ENCODE data around the gene FSTL5. TPM values are rescaled to one million over a fixed set of nuclear protein-coding genes. Genes with fewer than 3 reads are reported as not detected.

The FSTL5 gene
- total RNA-seq, 2 donors from 2014 or later = 0.24 to 1.1 TPM

DNA sequence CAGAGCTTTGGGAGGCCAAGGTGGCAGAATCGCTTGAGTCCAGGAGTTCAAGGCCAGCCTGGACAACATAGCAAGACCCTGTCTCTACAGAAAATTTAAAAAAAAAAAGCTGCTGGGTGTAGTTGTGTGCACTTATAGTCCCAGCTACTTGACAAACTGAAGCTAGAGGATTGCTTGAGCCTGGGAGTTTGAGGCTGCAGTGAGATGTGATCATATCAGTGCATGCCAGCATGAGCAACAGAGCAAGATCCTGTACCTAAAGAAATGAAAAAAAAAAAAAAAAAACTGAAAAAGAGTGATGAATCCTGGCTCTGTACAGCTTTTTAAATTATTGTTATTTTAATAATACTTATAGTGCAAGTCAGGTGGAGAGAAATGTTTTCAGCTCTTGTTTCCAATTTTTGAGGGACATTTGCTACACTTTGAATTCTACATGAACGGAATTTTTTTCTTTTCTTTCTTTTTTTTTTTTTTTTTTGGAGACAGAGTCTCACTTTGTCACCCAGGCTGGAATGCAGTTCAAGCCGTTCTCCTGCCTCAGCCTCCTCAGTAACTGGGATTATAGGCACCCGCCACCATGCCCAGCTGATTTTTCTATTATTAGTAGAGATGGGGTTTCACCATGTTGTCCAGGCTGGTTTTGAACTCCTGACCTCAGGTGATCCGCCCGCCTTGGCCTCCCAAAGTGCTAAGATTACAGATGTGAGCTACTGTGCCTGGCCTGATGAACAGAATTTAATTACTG, 215.6 kb downstream of the FSTL5 start:
- H3K9me3 ChIP-seq (ENCODE audit: control insufficient read depth, low read length) = no peaks in the 10 kb centered on the region
- no peak overlapping the region for H3K27ac Mint-ChIP-seq
- no peak overlapping the region for H3K4me3 Mint-ChIP-seq
- H3K4me1 Mint-ChIP-seq = peaks cover 4% of the 10 kb centered on the region
- H3K36me3 Mint-ChIP-seq (ENCODE audit: low read depth) = no peaks in the 10 kb centered on the region
- no peak overlapping the region for H3K27ac ChIP-seq (ENCODE audit: low read depth, low read length)
- H3K27me3 ChIP-seq (ENCODE audit: control insufficient read depth, insufficient read depth, low read length, poor library complexity, severe bottlenecking) = no peaks in the 10 kb centered on the region
- TF ChIP-seq, protein P1, sequence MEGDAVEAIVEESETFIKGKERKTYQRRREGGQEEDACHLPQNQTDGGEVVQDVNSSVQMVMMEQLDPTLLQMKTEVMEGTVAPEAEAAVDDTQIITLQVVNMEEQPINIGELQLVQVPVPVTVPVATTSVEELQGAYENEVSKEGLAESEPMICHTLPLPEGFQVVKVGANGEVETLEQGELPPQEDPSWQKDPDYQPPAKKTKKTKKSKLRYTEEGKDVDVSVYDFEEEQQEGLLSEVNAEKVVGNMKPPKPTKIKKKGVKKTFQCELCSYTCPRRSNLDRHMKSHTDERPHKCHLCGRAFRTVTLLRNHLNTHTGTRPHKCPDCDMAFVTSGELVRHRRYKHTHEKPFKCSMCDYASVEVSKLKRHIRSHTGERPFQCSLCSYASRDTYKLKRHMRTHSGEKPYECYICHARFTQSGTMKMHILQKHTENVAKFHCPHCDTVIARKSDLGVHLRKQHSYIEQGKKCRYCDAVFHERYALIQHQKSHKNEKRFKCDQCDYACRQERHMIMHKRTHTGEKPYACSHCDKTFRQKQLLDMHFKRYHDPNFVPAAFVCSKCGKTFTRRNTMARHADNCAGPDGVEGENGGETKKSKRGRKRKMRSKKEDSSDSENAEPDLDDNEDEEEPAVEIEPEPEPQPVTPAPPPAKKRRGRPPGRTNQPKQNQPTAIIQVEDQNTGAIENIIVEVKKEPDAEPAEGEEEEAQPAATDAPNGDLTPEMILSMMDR (conservative IDR thresholded peaks at IDR 0.05) = no peak
- no peak overlapping the region for H3K4me3 ChIP-seq (ENCODE audit: low read length)
- H3K27me3 Mint-ChIP-seq (ENCODE audit: insufficient read depth) = no peaks in the 10 kb centered on the region
- no peaks in the 10 kb centered on the region for H3K36me3 ChIP-seq (ENCODE audit: control insufficient read depth, insufficient read depth, low read length)
- H3K9ac ChIP-seq (ENCODE audit: extremely low read depth, low read length, poor library complexity, severe bottlenecking) = no peak overlapping the region
- H3K4me1 ChIP-seq (ENCODE audit: control insufficient read depth, insufficient read depth, low read length) = no peaks in the 10 kb centered on the region
- no peak for DNase-seq
- 94 to 100% methylated on average over 1 to 6 of the region's 6 CpGs for whole genome bisulfite sequencing, 2 experiments (ENCODE audit: insufficient coverage in 1 of 2, insufficient read length in 1 of 2)
- H3K9me3 Mint-ChIP-seq = peaks cover 2% of the 10 kb centered on the region

DNA sequence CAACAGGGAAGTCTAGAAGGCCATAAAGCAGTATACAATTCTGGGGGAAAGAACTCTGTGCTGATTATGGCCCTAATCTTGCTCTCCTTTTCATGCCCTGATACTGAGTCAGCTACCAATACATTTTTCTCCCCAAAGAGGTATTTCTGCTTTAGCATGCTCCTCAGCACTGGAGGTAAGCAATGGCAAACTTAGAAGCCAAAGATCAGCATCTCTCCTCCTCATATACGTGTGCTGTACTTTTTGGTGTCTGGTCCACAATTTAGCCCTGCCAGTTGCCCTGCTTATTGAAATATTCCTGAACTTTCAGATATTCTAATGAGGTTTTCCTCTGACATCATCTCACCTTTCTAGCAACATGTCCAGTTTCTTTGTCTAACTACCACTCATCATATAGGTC, 226.2 kb downstream of the FSTL5 start:
- Histone ChIP-seq H3K27me3 (ENCODE audit: control insufficient read depth, insufficient read depth, low read length, poor library complexity, severe bottlenecking) (no peaks in the 10 kb centered on the region), H3K4me3 (ENCODE audit: low read length) (no peak overlapping the region), H3K36me3 (ENCODE audit: control insufficient read depth, insufficient read depth, low read length) (no peaks in the 10 kb centered on the region), H3K9me3 (ENCODE audit: control insufficient read depth, low read length) (no peaks in the 10 kb centered on the region), H3K4me1 (ENCODE audit: control insufficient read depth, insufficient read depth, low read length) (no peaks in the 10 kb centered on the region), H3K9ac (ENCODE audit: extremely low read depth, low read length, poor library complexity, severe bottlenecking) (no peak overlapping the region), H3K27ac (ENCODE audit: low read depth, low read length) (no peak overlapping the region)
- Mint-ChIP-seq H3K4me1 (peaks cover 9% of the 10 kb centered on the region), H3K4me3 (no peak overlapping the region), H3K27me3 (ENCODE audit: insufficient read depth) (no peaks in the 10 kb centered on the region), H3K9me3 (no peaks in the 10 kb centered on the region), H3K36me3 (ENCODE audit: low read depth) (no peaks in the 10 kb centered on the region), H3K27ac (no peak overlapping the region)
- 90 to 100% methylated on average over 1 of the region's 1 CpG for WGBS, 2 experiments (ENCODE audit: insufficient coverage in 1 of 2, insufficient read length in 1 of 2)
- TF ChIP-seq, protein P1 (conservative IDR thresholded peaks at IDR 0.05) = no peak
- no peak for DNase-seq

DNA sequence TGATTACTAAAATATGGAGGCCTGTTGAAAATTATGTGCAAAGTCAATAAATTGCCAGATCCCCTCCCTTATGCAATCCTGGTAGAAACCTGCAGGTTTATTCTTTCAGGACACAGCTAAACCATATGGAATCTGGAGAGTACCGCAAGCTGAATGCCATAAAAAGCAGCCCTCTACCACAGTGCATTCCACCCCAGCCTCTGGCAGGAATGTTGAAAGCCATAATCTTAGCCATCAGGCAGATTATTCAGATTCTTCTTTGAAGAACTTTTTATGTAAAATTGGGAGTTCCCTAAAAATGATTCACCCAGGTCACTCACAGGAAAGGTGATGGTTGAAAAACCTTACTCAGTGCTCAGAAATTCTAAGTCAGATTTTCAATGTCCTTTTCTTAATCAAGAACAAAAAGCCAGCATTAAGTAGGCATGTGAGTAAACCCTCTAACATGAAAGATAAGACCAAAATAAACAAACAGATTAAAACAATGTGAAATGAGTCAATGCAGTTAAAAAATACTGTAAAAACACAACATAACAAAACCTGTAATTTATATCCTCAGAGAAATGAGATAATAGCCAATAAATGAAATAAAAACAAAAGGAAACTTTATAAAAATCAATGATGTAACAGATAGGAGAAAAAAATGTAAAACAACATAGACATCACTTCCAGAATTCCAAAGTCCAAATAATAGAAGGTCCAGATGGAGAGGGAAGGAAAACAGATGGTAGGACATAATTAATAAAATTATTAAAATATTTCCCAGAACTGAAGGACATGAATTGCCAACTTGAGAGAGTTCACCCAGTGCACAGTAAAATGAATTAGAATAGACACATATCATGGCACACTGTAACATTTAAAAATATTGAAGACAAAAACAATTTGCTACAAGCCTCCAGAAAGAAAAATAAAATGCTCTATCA, 226.9 kb downstream of the FSTL5 start:
- Histone ChIP-seq H3K9me3 (ENCODE audit: control insufficient read depth, low read length) (no peaks in the 10 kb centered on the region), H3K27ac (ENCODE audit: low read depth, low read length) (no peak overlapping the region), H3K4me1 (ENCODE audit: control insufficient read depth, insufficient read depth, low read length) (no peaks in the 10 kb centered on the region), H3K27me3 (ENCODE audit: control insufficient read depth, insufficient read depth, low read length, poor library complexity, severe bottlenecking) (no peaks in the 10 kb centered on the region), H3K36me3 (ENCODE audit: control insufficient read depth, insufficient read depth, low read length) (no peaks in the 10 kb centered on the region), H3K4me3 (ENCODE audit: low read length) (no peak overlapping the region), H3K9ac (ENCODE audit: extremely low read depth, low read length, poor library complexity, severe bottlenecking) (no peak overlapping the region)
- H3K4me3 Mint-ChIP-seq = no peak overlapping the region
- TF ChIP-seq, protein P1 (conservative IDR thresholded peaks at IDR 0.05) = no peak
- H3K27me3 Mint-ChIP-seq (ENCODE audit: insufficient read depth) = no peaks in the 10 kb centered on the region
- peaks cover 9% of the 10 kb centered on the region for H3K4me1 Mint-ChIP-seq
- peak; percentile 44 for DNase-seq
- no peaks in the 10 kb centered on the region for H3K36me3 Mint-ChIP-seq (ENCODE audit: low read depth)
- H3K9me3 Mint-ChIP-seq = no peaks in the 10 kb centered on the region
- 82% methylated on average over 1 of the region's 1 CpG; no CpG with 5 or more reads in 1 of the 2 experiments for WGBS, 2 experiments (ENCODE audit: insufficient coverage in 1 of 2, insufficient read length in 1 of 2)
- no peak overlapping the region for H3K27ac Mint-ChIP-seq

Data from endodermal cell (in vitro differentiated cells).